NT2/D1 (cell line): ENCODE data around the gene KNCN.

Source experiments
- DNase-seq: peaks from one replicate; pipeline ENCODE4 v3.0.0-alpha.2; 2011; ENCODE audit warnings: low read depth, low spot score
- H3K27me3 ChIP-seq: 2 replicates; pipeline ENCODE4 v1.6.0; 2011; ENCODE audit warnings: mild to moderate bottlenecking; ENCODE audit not compliant: insufficient read length, insufficient read depth
- H3K36me3 ChIP-seq: 2 replicates; pipeline ENCODE4 v1.6.1; 2011; ENCODE audit warnings: mild to moderate bottlenecking, low read length, mixed read lengths; ENCODE audit not compliant: insufficient read depth, insufficient read length
- H3K4me1 ChIP-seq: 2 replicates; pipeline ENCODE4 v1.5.1; 2011; ENCODE audit not compliant: insufficient read depth, insufficient read length
- H3K4me3 ChIP-seq: 2 replicates; pipeline ENCODE4 v1.5.1; 2011; ENCODE audit warnings: low read depth; ENCODE audit not compliant: insufficient read length
- H3K9ac ChIP-seq: 2 replicates; pipeline ENCODE4 v1.6.0; 2011; ENCODE audit warnings: low read depth; ENCODE audit not compliant: insufficient read length
- H3K9me3 ChIP-seq: 2 replicates; pipeline ENCODE4 v1.5.1; 2011; ENCODE audit warnings: mild to moderate bottlenecking, low read length; ENCODE audit not compliant: insufficient read depth
- SUZ12 ChIP-seq: IDR thresholded peaks from 2 replicates; pipeline ENCODE4 v1.6.1; 2011; ENCODE audit not compliant: insufficient read length, insufficient read depth; ENCODE audit errors: extremely low read depth
- YY1 ChIP-seq: IDR thresholded peaks from 2 replicates; pipeline ENCODE4 v1.6.1; 2011; ENCODE audit not compliant: insufficient read length, insufficient read depth
- ZNF274 ChIP-seq: IDR thresholded peaks from 2 replicates; pipeline ENCODE4 v1.6.1; 2011; ENCODE audit warnings: mild to moderate bottlenecking, low read depth, low read length

The KNCN gene

GRCh38 chr1:46527474-46528296, 23.8 kb downstream of the KNCN start:
- H3K9me3 ChIP-seq = no peaks in the 10 kb centered on the region
- no peak overlapping the region for H3K9ac ChIP-seq
- TF ChIP-seq ZNF274 (no peak), YY1 (no peak), SUZ12 (no peak)
- no peaks in the 10 kb centered on the region for H3K36me3 ChIP-seq
- peaks cover 100% of the 10 kb centered on the region for H3K27me3 ChIP-seq
- DNase-seq = peak; percentile 82
- peaks cover 50% of the 10 kb centered on the region for H3K4me1 ChIP-seq
- H3K4me3 ChIP-seq = no peak overlapping the region

DNA sequence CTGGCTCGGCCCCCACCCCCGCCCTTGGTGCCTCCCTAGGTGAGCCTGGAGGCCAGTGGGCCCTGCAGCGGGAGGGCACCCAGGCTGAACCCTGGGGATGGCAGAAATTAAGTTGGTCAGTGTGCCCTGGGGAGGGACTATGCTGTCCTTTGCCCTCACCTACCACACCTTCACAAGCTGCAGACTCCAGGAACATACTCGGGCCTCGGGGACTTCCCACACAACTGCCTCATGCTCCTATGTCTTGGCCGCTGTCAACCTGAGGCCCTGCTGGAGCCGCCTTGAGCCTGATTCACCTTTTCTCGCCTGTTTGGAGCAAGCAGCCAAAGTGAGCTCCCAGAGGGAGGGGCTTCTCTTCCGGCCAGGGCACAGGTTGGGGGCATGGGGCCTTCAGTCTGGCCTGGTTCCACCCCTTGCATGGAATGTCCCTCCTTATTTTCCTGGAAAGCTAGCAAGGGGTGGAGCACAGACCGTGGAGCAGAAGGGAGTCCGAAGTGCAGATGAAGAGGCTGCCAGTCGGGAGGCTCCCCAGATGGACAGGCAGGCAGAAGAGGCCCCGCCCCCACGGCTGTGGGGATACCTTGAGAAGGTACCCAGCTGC, 24.7 kb downstream of the KNCN start:
- Histone ChIP-seq H3K4me1 (peaks cover 51% of the 10 kb centered on the region), H3K27me3 (peaks cover 100% of the 10 kb centered on the region), H3K4me3 (no peak overlapping the region), H3K9me3 (no peaks in the 10 kb centered on the region), H3K36me3 (no peaks in the 10 kb centered on the region), H3K9ac (no peak overlapping the region)
- DNase-seq = no peak
- TF ChIP-seq YY1 (no peak), SUZ12 (no peak), ZNF274 (no peak)

DNA sequence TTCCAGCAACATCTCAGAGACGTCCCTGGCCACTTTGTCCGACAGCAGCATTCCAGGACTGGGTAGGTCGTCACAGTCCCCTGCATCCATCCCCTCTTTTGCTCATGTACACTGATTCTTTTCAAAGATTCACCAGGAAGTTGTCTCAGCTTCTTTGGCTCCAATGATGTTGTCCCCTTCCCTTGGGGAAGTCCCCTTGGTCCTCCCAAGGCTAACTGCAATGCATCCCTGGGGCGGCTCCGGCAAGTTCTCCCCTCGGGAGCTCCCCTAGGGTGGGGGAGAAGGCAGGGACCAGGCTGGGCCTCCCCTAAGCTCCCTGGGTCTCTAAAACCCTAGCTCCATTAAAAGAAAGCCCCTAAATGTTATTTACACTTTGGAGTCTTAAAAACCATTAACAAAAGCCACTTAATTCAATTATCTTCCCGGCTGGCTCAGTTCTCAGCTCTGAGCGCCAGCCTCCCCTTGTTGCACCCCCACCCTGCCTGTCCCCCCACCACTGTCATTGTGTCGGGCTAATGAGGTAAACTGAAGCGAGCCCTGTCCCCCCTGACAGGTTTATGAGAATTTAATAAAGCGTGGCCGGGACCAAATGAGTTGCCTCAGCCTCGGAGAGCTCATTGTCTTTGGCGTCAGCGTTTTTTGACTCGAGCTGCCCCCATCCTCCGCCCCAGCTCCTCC, 25.3 kb downstream of the KNCN start:
- H3K36me3 ChIP-seq = no peaks in the 10 kb centered on the region
- DNase-seq = no peak
- H3K9me3 ChIP-seq = no peaks in the 10 kb centered on the region
- H3K27me3 ChIP-seq = peaks cover 99% of the 10 kb centered on the region
- H3K4me3 ChIP-seq = no peak overlapping the region
- H3K4me1 ChIP-seq = peaks cover 51% of the 10 kb centered on the region
- H3K9ac ChIP-seq = no peak overlapping the region
- TF ChIP-seq YY1 (no peak), ZNF274 (no peak), SUZ12 (peak; percentile 80)

GRCh38 chr1:46525253-46525983, 26.0 kb downstream of the KNCN start:
- Histone ChIP-seq H3K9ac (peak overlapping the region; percentile 47), H3K4me1 (peaks cover 49% of the 10 kb centered on the region), H3K4me3 (no peak overlapping the region), H3K36me3 (no peaks in the 10 kb centered on the region), H3K9me3 (no peaks in the 10 kb centered on the region), H3K27me3 (peaks cover 97% of the 10 kb centered on the region)
- TF ChIP-seq ZNF274 (no peak), SUZ12 (no peak), YY1 (no peak)
- no peak for DNase-seq

GRCh38 chr1:46524843-46525242, 26.6 kb downstream of the KNCN start:
- no peaks in the 10 kb centered on the region for H3K36me3 ChIP-seq
- peaks cover 93% of the 10 kb centered on the region for H3K27me3 ChIP-seq
- no peak overlapping the region for H3K4me3 ChIP-seq
- DNase-seq = no peak
- peaks cover 50% of the 10 kb centered on the region for H3K4me1 ChIP-seq
- no peak for TF ChIP-seq ZNF274
- no peak for TF ChIP-seq YY1
- TF ChIP-seq SUZ12 = no peak
- peak overlapping the region; percentile 47 for H3K9ac ChIP-seq
- no peaks in the 10 kb centered on the region for H3K9me3 ChIP-seq

- H3K36me3 ChIP-seq = no peaks in the 10 kb centered on the region
- H3K4me1 ChIP-seq = peaks cover 55% of the 10 kb centered on the region
- peaks cover 87% of the 10 kb centered on the region for H3K27me3 ChIP-seq
- DNase-seq = no peak
- TF ChIP-seq YY1 (no peak), SUZ12 (no peak), ZNF274 (no peak)
- H3K9me3 ChIP-seq = no peaks in the 10 kb centered on the region
- no peak overlapping the region for H3K9ac ChIP-seq
- H3K4me3 ChIP-seq = no peak overlapping the region
Measured at GRCh38 chr1:46523496-46524353, 27.7 kb downstream of the KNCN start.
